Loucy (cell line): ENCODE measurements around the gene TBC1D20.

Source experiments
- H2AFZ ChIP-seq: fragments of 200-600 bp; sonication (generic); 2 replicates; pipeline ENCODE4 v1.6.0; 2016; ENCODE audit warnings: antibody characterized with exemption, mild to moderate bottlenecking, low read length, moderate library complexity
- H3F3A ChIP-seq: fragments of 200-600 bp; 2 replicates; pipeline ENCODE4 v1.6.0; 2016; ENCODE audit warnings: antibody characterized with exemption, low read depth, mild to moderate bottlenecking
- H3K27me3 ChIP-seq: fragments of 200-600 bp; sonication (generic); 2 replicates; pipeline ENCODE4 v1.6.1; 2014; ENCODE audit warnings: low read length, mild to moderate bottlenecking; ENCODE audit not compliant: insufficient read depth, poor library complexity, severe bottlenecking
- H3K36me3 ChIP-seq: fragments of 200-600 bp; sonication (generic); 2 replicates; pipeline ENCODE4 v1.6.1; 2016; ENCODE audit warnings: low read length; ENCODE audit not compliant: insufficient read depth
- H3K4me1 ChIP-seq: fragments of 200-600 bp; sonication (generic); 2 replicates; pipeline ENCODE4 v1.5.1; 2014; ENCODE audit warnings: low read length, mild to moderate bottlenecking; ENCODE audit not compliant: insufficient read depth, poor library complexity, severe bottlenecking
- H3K4me2 ChIP-seq: fragments of 200-600 bp; sonication (generic); 2 replicates; pipeline ENCODE4 v1.6.0; 2014; ENCODE audit warnings: antibody characterized with exemption, low read length, low read depth, mild to moderate bottlenecking; ENCODE audit not compliant: poor library complexity, severe bottlenecking
- H3K4me3 ChIP-seq: fragments of 200-600 bp; sonication (generic); 2 replicates; pipeline ENCODE4 v1.5.1; 2014; ENCODE audit warnings: low read length, mild to moderate bottlenecking, mixed read lengths; ENCODE audit not compliant: poor library complexity, severe bottlenecking
- H3K79me2 ChIP-seq: fragments of 200-600 bp; sonication (generic); 2 replicates; pipeline ENCODE4 v1.6.1; 2014; ENCODE audit warnings: low read length; ENCODE audit not compliant: insufficient read depth
- H3K9ac ChIP-seq: fragments of 200-600 bp; sonication (generic); 2 replicates; pipeline ENCODE4 v1.6.0; 2014; ENCODE audit warnings: mild to moderate bottlenecking, low read depth, low read length, moderate library complexity; ENCODE audit not compliant: poor library complexity, severe bottlenecking
- H3K9me2 ChIP-seq: fragments of 200-600 bp; sonication (generic); replicated peaks from 2 replicates; pipeline ENCODE4 v1.6.1; 2016; ENCODE audit warnings: low read depth, low read length, mixed read lengths
- H3K9me3 ChIP-seq: fragments of 200-600 bp; sonication (generic); 2 replicates; pipeline ENCODE4 v1.6.1; 2014; ENCODE audit warnings: mild to moderate bottlenecking, antibody characterized with exemption, low read length, low read depth; ENCODE audit not compliant: insufficient read depth
- H4K20me1 ChIP-seq: fragments of 200-600 bp; sonication (generic); 2 replicates; pipeline ENCODE4 v1.6.0; 2014; ENCODE audit warnings: antibody characterized with exemption, low read length, mild to moderate bottlenecking; ENCODE audit not compliant: insufficient read depth, poor library complexity, severe bottlenecking
- EZH2phosphoT487 ChIP-seq: fragments of 200-600 bp; IDR thresholded peaks from 2 replicates; pipeline ENCODE4 v1.6.1; 2018; ENCODE audit warnings: antibody characterized with exemption, mild to moderate bottlenecking, moderate library complexity, borderline replicate concordance
- TF ChIP-seq, protein P1 (sequence below): fragments of 200-600 bp; sonication (generic); conservative IDR thresholded peaks from 2 replicates; pipeline ENCODE4 v1.5.1; 2014; ENCODE audit warnings: mild to moderate bottlenecking, antibody characterized with exemption, low read length

The TBC1D20 gene

DNA sequence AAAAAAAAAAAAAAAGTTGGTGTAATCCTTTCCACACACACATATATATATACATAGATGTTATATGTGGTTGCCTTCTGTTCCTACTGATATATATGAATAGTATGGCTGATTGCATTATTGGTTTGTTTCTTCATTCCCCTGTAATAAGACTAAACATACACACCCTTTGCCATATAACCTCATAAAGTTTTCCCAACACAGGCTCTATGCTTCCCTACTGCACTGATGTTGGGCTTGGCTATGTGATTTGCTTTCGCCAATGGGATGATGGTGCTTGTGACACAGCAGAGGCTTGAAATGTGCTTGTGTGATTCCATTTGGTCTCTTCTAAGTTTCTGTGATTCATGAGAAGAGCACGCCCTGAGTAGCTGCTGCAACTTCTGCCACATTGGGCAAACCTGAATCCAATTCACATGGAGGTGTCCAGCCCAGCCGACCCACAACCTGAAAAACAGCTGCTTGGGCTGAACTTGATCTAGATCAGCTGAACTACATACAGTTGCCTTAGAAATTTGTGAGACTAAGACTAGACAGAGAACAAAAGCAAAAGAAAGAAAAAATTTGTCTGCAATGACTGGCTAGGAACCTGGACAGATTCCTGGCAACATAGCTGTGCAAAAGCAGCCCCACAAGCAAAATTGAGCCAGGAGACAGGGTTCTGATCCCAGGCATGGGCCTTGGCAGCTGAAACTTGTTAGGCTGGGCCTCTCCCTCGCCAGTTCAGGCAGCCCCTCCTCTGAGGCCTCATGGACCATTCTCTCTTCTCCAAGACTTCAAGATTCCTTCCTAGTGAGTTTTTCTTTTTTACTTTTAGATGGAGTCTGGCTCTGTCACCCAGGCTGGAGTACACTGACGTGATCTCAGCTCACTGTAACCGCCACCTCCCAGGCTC lies 13.4 kb upstream of the TBC1D20 start:
- no peaks in the 10 kb centered on the region for H3K79me2 ChIP-seq
- no peak overlapping the region for H3K4me3 ChIP-seq
- peaks cover 27% of the 10 kb centered on the region; the same call in 1 of the 2 replicates for H3K36me3 ChIP-seq
- H3K9ac ChIP-seq, result no peak overlapping the region
- H3K4me2 ChIP-seq, result no peak overlapping the region
- H3K9me3 ChIP-seq, result peaks cover 5% of the 10 kb centered on the region; the same call in 1 of the 2 replicates
- no peaks in the 10 kb centered on the region for H3K27me3 ChIP-seq
- no peaks in the 10 kb centered on the region for H3F3A ChIP-seq
- peaks cover 5% of the 10 kb centered on the region for H4K20me1 ChIP-seq
- peaks cover 2% of the 10 kb centered on the region for H3K4me1 ChIP-seq
- no peaks in the 10 kb centered on the region for H3K9me2 ChIP-seq
- TF ChIP-seq EZH2phosphoT487, result no peak
- TF ChIP-seq, protein P1, sequence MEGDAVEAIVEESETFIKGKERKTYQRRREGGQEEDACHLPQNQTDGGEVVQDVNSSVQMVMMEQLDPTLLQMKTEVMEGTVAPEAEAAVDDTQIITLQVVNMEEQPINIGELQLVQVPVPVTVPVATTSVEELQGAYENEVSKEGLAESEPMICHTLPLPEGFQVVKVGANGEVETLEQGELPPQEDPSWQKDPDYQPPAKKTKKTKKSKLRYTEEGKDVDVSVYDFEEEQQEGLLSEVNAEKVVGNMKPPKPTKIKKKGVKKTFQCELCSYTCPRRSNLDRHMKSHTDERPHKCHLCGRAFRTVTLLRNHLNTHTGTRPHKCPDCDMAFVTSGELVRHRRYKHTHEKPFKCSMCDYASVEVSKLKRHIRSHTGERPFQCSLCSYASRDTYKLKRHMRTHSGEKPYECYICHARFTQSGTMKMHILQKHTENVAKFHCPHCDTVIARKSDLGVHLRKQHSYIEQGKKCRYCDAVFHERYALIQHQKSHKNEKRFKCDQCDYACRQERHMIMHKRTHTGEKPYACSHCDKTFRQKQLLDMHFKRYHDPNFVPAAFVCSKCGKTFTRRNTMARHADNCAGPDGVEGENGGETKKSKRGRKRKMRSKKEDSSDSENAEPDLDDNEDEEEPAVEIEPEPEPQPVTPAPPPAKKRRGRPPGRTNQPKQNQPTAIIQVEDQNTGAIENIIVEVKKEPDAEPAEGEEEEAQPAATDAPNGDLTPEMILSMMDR, result no peak
- no peak overlapping the region for H2AFZ ChIP-seq

DNA sequence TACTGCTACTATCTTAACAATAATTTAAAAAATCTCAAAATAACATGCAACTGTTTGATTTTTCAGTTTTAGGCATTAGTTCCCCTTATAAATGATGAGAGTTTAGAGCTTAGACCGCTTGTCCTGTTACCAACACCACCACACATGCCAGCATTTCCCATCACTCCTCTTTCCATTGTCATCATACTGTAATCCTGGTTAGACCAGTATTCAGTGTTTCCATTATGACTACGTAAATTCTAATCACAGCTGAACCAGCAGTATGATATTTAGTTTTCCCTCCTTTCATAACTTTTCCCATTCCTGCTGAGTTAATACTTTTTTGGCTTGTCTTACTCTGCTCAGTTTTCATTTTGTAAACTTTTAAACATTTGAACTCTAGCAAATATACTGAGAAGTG lies 12.2 kb upstream of the TBC1D20 start:
- no peaks in the 10 kb centered on the region for H3K79me2 ChIP-seq
- no peak overlapping the region for H3K4me3 ChIP-seq
- no peak overlapping the region for H3K4me2 ChIP-seq
- TF ChIP-seq, protein P1, result no peak
- TF ChIP-seq EZH2phosphoT487, result no peak
- no peak overlapping the region for H2AFZ ChIP-seq
- no peaks in the 10 kb centered on the region for H3K27me3 ChIP-seq
- no peaks in the 10 kb centered on the region for H4K20me1 ChIP-seq
- no peaks in the 10 kb centered on the region for H3F3A ChIP-seq
- H3K9ac ChIP-seq, result no peak overlapping the region
- H3K36me3 ChIP-seq, result peaks cover 17% of the 10 kb centered on the region; the same call in 1 of the 2 replicates
- H3K9me3 ChIP-seq, result peaks cover 13% of the 10 kb centered on the region; the same call in 1 of the 2 replicates
- H3K4me1 ChIP-seq, result no peaks in the 10 kb centered on the region
- no peaks in the 10 kb centered on the region for H3K9me2 ChIP-seq

DNA sequence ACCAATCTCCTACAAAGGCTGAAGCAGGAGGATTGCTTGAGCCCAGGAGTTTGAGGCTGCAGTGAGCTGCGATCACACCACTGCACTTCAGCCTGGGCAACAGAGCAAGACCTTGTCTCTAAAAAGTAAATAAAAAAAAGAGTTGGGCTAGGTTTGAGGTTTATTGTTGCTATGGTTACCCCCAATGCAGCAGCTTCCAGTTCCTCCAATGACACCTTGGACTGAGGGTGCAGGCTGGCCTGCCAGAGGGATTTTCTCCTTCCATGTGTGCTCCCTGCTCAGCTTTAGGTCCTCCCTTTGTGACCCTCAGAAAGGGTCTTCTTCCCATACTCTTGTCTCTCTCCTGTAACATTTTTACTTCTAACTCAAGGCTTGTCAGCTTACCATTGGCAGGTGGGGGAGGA lies 10.6 kb upstream of the TBC1D20 start:
- H3K79me2 ChIP-seq, result no peaks in the 10 kb centered on the region
- no peak overlapping the region for H3K4me2 ChIP-seq
- H3K9me2 ChIP-seq, result no peaks in the 10 kb centered on the region
- TF ChIP-seq, protein P1, result no peak
- TF ChIP-seq EZH2phosphoT487, result no peak
- peaks cover 8% of the 10 kb centered on the region; the same call in 1 of the 2 replicates for H3K36me3 ChIP-seq
- H3K4me1 ChIP-seq, result no peaks in the 10 kb centered on the region
- no peak overlapping the region for H3K4me3 ChIP-seq
- H4K20me1 ChIP-seq, result no peaks in the 10 kb centered on the region
- no peaks in the 10 kb centered on the region for H3K27me3 ChIP-seq
- H3F3A ChIP-seq, result no peaks in the 10 kb centered on the region
- no peak overlapping the region for H2AFZ ChIP-seq
- no peak overlapping the region for H3K9ac ChIP-seq
- H3K9me3 ChIP-seq, result peaks cover 23% of the 10 kb centered on the region; the same call in 1 of the 2 replicates
